ENCODE measurements around the gene CKAP2L.

DNA sequence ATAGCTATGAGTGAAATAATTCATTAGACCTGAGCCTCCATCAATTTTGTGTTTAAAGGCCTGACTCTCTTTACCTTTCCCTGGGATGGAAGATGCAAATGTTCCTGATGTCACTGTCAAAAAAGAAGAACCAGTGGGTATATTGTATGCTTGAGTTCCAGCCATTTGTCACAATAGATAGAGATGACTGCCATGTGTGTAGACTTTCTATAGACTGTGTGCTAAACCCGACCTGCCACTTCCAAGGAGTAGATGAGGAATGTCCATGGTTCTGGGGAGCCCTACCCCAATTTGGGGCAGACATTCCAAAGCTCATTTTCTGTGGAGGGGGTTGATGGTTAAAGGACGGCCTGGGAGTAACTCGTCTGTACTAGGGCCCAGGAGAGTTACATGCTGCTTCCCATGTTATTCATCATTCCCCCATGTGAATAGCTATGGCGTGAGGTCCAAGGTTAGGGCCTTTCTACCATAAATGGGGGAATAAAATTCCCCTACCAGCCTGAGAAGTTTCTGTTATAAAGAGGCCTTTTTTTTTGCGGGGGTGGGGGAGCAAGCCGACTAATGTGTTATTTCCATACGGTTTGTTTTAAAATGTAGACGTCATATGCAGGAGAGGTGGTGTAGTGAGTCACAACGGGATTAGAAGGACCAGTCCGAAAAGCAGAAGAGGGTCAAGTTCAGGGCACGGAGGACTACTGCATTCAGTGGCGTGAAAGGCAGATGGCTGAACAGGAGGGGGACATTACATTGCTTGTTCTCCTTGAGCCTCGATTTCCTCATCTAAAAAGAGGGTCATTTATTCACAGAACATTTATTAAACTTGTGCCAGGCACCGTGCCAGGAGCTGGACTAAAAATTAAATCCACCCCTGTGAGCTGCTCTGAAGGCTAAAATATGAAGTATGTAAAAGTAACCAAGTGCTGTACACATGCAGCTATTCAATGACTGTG lies 48.2 kb upstream of the CKAP2L start:
- TF ChIP-seq, protein P1, sequence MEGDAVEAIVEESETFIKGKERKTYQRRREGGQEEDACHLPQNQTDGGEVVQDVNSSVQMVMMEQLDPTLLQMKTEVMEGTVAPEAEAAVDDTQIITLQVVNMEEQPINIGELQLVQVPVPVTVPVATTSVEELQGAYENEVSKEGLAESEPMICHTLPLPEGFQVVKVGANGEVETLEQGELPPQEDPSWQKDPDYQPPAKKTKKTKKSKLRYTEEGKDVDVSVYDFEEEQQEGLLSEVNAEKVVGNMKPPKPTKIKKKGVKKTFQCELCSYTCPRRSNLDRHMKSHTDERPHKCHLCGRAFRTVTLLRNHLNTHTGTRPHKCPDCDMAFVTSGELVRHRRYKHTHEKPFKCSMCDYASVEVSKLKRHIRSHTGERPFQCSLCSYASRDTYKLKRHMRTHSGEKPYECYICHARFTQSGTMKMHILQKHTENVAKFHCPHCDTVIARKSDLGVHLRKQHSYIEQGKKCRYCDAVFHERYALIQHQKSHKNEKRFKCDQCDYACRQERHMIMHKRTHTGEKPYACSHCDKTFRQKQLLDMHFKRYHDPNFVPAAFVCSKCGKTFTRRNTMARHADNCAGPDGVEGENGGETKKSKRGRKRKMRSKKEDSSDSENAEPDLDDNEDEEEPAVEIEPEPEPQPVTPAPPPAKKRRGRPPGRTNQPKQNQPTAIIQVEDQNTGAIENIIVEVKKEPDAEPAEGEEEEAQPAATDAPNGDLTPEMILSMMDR (IDR thresholded peaks at IDR 0.05) = no peak
- no peak for TF ChIP-seq POLR2A (IDR thresholded peaks at IDR 0.05)

Data from thyroid gland (tissue), 4 donors.